Transverse colon (tissue), 4 donors: ENCODE results near the gene USP24. TPM values are rescaled to one million over a fixed set of nuclear protein-coding genes. Genes with fewer than 3 reads are reported as not detected.
A peak's percentile ranks its signal among the peaks of the same experiment; 100 is the strongest.

Experiments
- DNase-seq: peaks from one replicate; pipeline ENCODE4 v3.0.0-alpha.2; 2019
- H3K27ac ChIP-seq, 4 donors: fragments of 200-600 bp; sonication (generic); 2 replicates each; pipeline ENCODE4 v1.5.1; 2016 to 2018; ENCODE audit warnings: inconsistent platforms in 4 of 4
- H3K27me3 ChIP-seq: fragments of 200-600 bp; sonication (generic); 2 replicates; pipeline ENCODE4 v1.5.1; 2017; ENCODE audit warnings: inconsistent platforms
- H3K36me3 ChIP-seq, 4 donors: fragments of 200-600 bp; sonication (generic); 2 replicates each; pipeline ENCODE4 v1.5.1; 2017 to 2019; ENCODE audit warnings: inconsistent platforms in 4 of 4
- H3K4me1 ChIP-seq, 4 donors: fragments of 200-600 bp; sonication (generic); 2 replicates each; pipeline ENCODE4 v1.5.1; 2017 to 2020; ENCODE audit warnings: inconsistent platforms in 4 of 4
- H3K4me3 ChIP-seq, 4 donors: fragments of 200-600 bp; sonication (generic); 1 replicate in 1 of 4; 2 replicates in 3 of 4; pipeline versions ENCODE4 v1.5.1 to v1.6.1; 2017 to 2019; ENCODE audit warnings: inconsistent platforms in 4 of 4
- H3K9me3 ChIP-seq, 2 donors: fragments of 200-600 bp; sonication (generic); 2 replicates each; pipeline ENCODE4 v1.5.1; 2017 to 2019; ENCODE audit warnings: inconsistent platforms in 2 of 2
- EP300 ChIP-seq: sonication (generic); formaldehyde crosslinking; IDR thresholded peaks from one replicate; pipeline ENCODE4 v1.6.1; 2017; ENCODE audit warnings: antibody characterized with exemption, low read depth
- POLR2A ChIP-seq: fragments of 450-650 bp; IDR thresholded peaks from one replicate; pipeline ENCODE4 v1.6.1; 2016; ENCODE audit warnings: antibody characterized with exemption, mild to moderate bottlenecking, moderate library complexity
- POLR2AphosphoS5 ChIP-seq, 3 donors: sonication (generic); formaldehyde crosslinking; IDR thresholded peaks; one replicate each; pipeline ENCODE4 v1.6.1; 2016; ENCODE audit warnings: antibody characterized with exemption in 3 of 3
- WGBS, 2 donors: methylation state at CpG; one replicate each; pipeline ENCODE4 v1.1.5; 2018; ENCODE audit warnings: low coverage in 1 of 2; 5-methylcytosine and 5-hydroxymethylcytosine counted together
- in situ Hi-C, 4 donors: fragments of 200-750 bp; cut with MboI; loops; one replicate each; pipeline versions ENCODE4 v1.15.0 to v1.15.1; 2017; ENCODE audit warnings: low sequenced_read_pairs in 3 of 4, low pct_ligation_motif_present in 1 of 4, low pct_unique_long_range_greater_than_20kb in 1 of 4
- intact Hi-C: fragments of 100-400 bp; cut with DNase I; formaldehyde crosslinking; loops from one replicate; pipeline ENCODE4 v1.15.1; 2023; ENCODE audit warnings: low total_unique reads
- total RNA-seq, 4 donors: library from RNA; depleted of rRNA; stranded (reverse); fragments of >200 nt; gene quantifications; one replicate each; pipeline ENCODE4 v1.1.0, GENCODE V29; 2016
- TF ChIP-seq, protein P1 (sequence below), 5 experiments: fragments of 200-600 bp in 3 of 5; fragments of 450-650 bp in 2 of 5; sonication (generic) in 3 of 5; IDR thresholded peaks; 1 replicate in 2 of 5; 2 replicates in 3 of 5; pipeline ENCODE4 v1.5.1; 2016 to 2017; ENCODE audit warnings: antibody characterized with exemption in 5 of 5, inconsistent platforms in 3 of 5, mild to moderate bottlenecking in 2 of 5, moderate library complexity in 1 of 5

The USP24 gene
- total RNA-seq, 4 donors from 2014 or later = 30.7 to 79.4 (median 48.9) TPM

DNA sequence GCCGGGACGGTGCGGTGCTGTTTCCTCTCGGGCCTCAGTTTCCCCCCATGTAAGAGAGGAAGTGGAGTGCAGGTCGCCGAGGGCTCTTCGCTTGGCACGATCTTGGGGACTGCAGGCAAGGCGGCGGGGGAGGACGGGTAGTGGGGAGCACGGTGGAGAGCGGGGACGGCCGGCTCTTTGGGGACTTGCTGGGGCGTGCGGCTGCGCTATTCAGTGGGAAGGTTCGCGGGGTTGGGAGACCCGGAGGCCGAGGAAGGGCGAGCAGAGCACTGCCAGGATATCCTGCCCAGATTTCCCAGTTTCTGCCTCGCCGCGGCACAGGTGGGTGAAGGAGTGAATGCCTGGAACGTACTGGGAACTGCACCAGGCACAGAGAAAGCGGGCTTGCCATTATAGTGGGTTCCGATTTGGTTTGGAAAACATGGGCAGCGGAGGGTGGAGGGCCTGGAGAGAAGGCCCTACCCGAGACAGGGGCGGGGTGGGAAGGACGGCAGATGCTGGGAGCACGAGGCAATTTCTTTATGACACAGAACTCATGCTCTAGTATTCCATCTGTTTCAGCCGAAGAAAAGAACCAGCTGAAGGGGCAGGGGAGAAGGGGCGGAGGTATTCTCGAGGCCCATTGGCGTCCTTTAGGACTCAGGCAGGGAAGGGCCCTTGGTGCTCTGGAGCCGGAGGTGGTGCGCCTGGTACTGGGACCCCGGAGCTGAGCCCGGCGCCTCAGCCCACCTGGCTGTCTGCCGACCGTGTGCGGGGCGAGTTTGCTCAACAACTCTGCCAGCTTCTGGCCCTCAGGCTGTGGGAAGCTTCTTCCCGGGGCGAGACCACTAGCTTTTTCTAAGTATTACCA is 174.9 kb downstream of the USP24 start:
- TF ChIP-seq, protein P1, sequence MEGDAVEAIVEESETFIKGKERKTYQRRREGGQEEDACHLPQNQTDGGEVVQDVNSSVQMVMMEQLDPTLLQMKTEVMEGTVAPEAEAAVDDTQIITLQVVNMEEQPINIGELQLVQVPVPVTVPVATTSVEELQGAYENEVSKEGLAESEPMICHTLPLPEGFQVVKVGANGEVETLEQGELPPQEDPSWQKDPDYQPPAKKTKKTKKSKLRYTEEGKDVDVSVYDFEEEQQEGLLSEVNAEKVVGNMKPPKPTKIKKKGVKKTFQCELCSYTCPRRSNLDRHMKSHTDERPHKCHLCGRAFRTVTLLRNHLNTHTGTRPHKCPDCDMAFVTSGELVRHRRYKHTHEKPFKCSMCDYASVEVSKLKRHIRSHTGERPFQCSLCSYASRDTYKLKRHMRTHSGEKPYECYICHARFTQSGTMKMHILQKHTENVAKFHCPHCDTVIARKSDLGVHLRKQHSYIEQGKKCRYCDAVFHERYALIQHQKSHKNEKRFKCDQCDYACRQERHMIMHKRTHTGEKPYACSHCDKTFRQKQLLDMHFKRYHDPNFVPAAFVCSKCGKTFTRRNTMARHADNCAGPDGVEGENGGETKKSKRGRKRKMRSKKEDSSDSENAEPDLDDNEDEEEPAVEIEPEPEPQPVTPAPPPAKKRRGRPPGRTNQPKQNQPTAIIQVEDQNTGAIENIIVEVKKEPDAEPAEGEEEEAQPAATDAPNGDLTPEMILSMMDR (IDR thresholded peaks at IDR 0.05) = no peak
- TF ChIP-seq POLR2AphosphoS5 (IDR thresholded peaks at IDR 0.05) (no peak), EP300 (no peak), POLR2A (no peak)
- H3K4me3 ChIP-seq = peak overlapping the region in 3 of 4 donors; percentile 19 to 51 (median 51)
- H3K9me3 ChIP-seq = no peaks in the 10 kb centered on the region
- no peak for DNase-seq
- peaks cover 0 to 27% (median 15%) of the 10 kb centered on the region in 4 donors for H3K4me1 ChIP-seq
- WGBS, 2 donors = 15 to 17% methylated on average over 1 to 47 of the region's 49 CpGs
- intact Hi-C loops (no loop called here), in situ Hi-C loops (no loop called here)
- no peaks in the 10 kb centered on the region for H3K36me3 ChIP-seq
- H3K27me3 ChIP-seq = peaks cover 39% of the 10 kb centered on the region
- H3K27ac ChIP-seq = peak overlapping the region in 2 of 4 donors; percentile 18 to 76

DNA sequence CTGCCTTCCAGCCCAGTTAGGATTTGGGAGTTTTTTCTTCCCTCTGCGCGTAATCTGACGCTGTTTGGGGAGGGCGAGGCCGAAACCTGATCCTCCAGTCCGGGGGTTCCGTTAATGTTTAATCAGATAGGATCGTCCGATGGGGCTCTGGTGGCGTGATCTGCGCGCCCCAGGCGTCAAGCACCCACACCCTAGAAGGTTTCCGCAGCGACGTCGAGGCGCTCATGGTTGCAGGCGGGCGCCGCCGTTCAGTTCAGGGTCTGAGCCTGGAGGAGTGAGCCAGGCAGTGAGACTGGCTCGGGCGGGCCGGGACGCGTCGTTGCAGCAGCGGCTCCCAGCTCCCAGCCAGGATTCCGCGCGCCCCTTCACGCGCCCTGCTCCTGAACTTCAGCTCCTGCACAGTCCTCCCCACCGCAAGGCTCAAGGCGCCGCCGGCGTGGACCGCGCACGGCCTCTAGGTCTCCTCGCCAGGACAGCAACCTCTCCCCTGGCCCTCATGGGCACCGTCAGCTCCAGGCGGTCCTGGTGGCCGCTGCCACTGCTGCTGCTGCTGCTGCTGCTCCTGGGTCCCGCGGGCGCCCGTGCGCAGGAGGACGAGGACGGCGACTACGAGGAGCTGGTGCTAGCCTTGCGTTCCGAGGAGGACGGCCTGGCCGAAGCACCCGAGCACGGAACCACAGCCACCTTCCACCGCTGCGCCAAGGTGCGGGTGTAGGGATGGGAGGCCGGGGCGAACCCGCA is 175.7 kb downstream of the USP24 start, which contains the start of gene PCSK9:
Gene PCSK9 (plus strand): TSS at position 207 of the 741 bp plus-strand sequence. CDS start 290 bp downstream, at position 497.
- Histone ChIP-seq H3K27ac (peak within 1 kb of the TSS in 3 of 4 donors; percentile 18 to 76 (median 28)), H3K4me1 (peaks cover 0 to 27% (median 15%) of the 10 kb centered on the region in 4 donors), H3K36me3 (no peaks in the 10 kb centered on the region), H3K4me3 (peak within 1 kb of the TSS in 3 of 4 donors; percentile 19 to 51 (median 51)), H3K9me3 (no peaks in the 10 kb centered on the region), H3K27me3 (peaks cover 44% of the 10 kb centered on the region)
- WGBS, 2 donors = 5% methylated on average over 55 of the region's 67 CpGs; no CpG with 5 or more reads in 1 of the 2 donors
- no peak for DNase-seq
- intact Hi-C loops = no loop called here
- in situ Hi-C loops = no loop called here
- peak in 2 of 3 donors; percentile 28 to 69 for TF ChIP-seq POLR2AphosphoS5 (IDR thresholded peaks at IDR 0.05)
- TF ChIP-seq POLR2A = no peak
- TF ChIP-seq, protein P1 (IDR thresholded peaks at IDR 0.05) = no peak
- no peak for TF ChIP-seq EP300

DNA sequence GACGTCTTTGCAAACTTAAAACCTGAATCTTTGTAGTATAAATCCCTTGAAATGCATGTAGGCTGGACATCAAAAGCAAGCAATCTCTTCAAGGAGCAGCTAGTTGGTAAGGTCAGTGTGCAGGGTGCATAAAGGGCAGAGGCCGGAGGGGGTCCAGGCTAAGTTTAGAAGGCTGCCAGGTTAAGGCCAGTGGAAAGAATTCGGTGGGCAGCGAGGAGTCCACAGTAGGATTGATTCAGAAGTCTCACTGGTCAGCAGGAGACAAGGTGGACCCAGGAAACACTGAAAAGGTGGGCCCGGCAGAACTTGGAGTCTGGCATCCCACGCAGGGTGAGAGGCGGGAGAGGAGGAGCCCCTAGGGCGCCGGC is 176.2 kb downstream of the USP24 start:
- Histone ChIP-seq H3K4me1 (peaks cover 0 to 27% (median 15%) of the 10 kb centered on the region in 4 donors), H3K36me3 (no peaks in the 10 kb centered on the region), H3K9me3 (no peaks in the 10 kb centered on the region), H3K4me3 (peak overlapping the region in 1 of 4 donors; percentile 51), H3K27me3 (peaks cover 44% of the 10 kb centered on the region), H3K27ac (peak overlapping the region in 1 of 4 donors; percentile 76)
- WGBS, 2 donors = 35% methylated on average over 9 of the region's 9 CpGs; no CpG with 5 or more reads in 1 of the 2 donors
- TF ChIP-seq, protein P1 (IDR thresholded peaks at IDR 0.05) = no peak
- TF ChIP-seq POLR2AphosphoS5 (IDR thresholded peaks at IDR 0.05) (no peak), EP300 (no peak), POLR2A (no peak)
- in situ Hi-C loops (no loop called here), intact Hi-C loops (no loop called here)
- no peak for DNase-seq

DNA sequence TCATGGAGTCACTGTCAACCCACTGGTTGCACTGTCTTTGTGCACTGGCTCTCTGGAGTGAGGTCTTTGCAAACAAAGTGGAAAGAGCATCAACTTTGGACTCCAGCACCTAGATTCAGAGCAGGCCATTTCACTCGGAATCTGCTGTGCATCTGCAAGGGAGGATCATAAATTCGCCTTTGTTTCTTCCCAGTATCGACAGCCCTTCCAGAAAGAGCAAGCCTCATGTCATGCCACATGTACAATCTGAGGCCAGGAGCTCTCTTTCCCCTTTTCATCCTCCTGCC is 176.7 kb downstream of the USP24 start:
- intact Hi-C loops = no loop called here
- peaks cover 0 to 27% (median 15%) of the 10 kb centered on the region in 4 donors for H3K4me1 ChIP-seq

More for the DNA sequence above, 176.7 kb downstream of the USP24 start:
- Histone ChIP-seq H3K27me3 (peaks cover 45% of the 10 kb centered on the region), H3K27ac (no peak overlapping the region), H3K4me3 (no peak overlapping the region), H3K36me3 (no peaks in the 10 kb centered on the region), H3K9me3 (no peaks in the 10 kb centered on the region)
- 75 to 80% methylated on average over 1 to 3 of the region's 3 CpGs for WGBS, 2 donors
- no peak for DNase-seq
- in situ Hi-C loops = no loop called here
- TF ChIP-seq, protein P1 (IDR thresholded peaks at IDR 0.05) = no peak
- no peak for TF ChIP-seq EP300
- no peak for TF ChIP-seq POLR2AphosphoS5 (IDR thresholded peaks at IDR 0.05)
- no peak for TF ChIP-seq POLR2A
